Measurements from ENCODE around the gene OLFM4.

DNA sequence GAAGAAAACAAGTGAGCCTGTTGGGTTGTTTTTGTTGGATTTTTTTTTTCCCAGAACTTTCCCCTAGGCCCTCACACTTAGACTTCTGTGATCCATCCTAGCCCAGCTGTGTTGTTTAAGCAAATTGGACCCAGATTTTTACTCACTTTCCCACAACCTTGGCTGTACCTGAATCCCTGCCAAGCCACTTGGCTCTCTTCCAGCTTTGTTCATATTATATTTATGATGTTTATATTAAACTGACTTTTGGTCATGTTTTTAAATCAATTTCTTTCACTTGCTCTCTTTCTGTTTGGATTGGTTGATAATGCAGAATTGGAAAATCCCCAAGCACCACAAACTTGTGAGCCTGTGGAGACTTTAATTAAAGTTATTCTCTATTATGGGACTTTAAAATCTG, 16.6 kb downstream of the OLFM4 start:
- TF ChIP-seq, protein P1, sequence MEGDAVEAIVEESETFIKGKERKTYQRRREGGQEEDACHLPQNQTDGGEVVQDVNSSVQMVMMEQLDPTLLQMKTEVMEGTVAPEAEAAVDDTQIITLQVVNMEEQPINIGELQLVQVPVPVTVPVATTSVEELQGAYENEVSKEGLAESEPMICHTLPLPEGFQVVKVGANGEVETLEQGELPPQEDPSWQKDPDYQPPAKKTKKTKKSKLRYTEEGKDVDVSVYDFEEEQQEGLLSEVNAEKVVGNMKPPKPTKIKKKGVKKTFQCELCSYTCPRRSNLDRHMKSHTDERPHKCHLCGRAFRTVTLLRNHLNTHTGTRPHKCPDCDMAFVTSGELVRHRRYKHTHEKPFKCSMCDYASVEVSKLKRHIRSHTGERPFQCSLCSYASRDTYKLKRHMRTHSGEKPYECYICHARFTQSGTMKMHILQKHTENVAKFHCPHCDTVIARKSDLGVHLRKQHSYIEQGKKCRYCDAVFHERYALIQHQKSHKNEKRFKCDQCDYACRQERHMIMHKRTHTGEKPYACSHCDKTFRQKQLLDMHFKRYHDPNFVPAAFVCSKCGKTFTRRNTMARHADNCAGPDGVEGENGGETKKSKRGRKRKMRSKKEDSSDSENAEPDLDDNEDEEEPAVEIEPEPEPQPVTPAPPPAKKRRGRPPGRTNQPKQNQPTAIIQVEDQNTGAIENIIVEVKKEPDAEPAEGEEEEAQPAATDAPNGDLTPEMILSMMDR (IDR thresholded peaks at IDR 0.05), result no peak
- TF ChIP-seq POLR2A (IDR thresholded peaks at IDR 0.05), result no peak

Data from uterus (tissue), 2 donors.